Large intestine (tissue), 3 donors: ENCODE results near the gene SMG9. TPM values are rescaled to one million over a fixed set of nuclear protein-coding genes. Genes with fewer than 3 reads are reported as not detected.
A peak's percentile ranks its signal among the peaks of the same experiment; 100 is the strongest.
"Not testable (repeated sequence)": the region's sequence is repeated elsewhere in the genome, so short reads cannot be mapped to it uniquely, and the experiment has no call there.

Experiments used
- DNase-seq, 2 donors: peaks; one replicate each; pipeline versions ENCODE4 v3.0.0 to v3.0.0-alpha.2; 2013
- H3K27ac ChIP-seq: one replicate; pipeline ENCODE4 v1.5.1; 2013; ENCODE audit warnings: low read length
- H3K27me3 ChIP-seq: 2 replicates; pipeline ENCODE4 v1.6.1; 2013; ENCODE audit warnings: low read length; ENCODE audit not compliant: control insufficient read depth, insufficient read depth
- H3K36me3 ChIP-seq: 2 replicates; pipeline ENCODE4 v1.6.1; 2013; ENCODE audit warnings: low read length; ENCODE audit not compliant: control insufficient read depth, insufficient read depth
- H3K4me1 ChIP-seq: one replicate; pipeline ENCODE4 v1.6.1; 2013; ENCODE audit warnings: low read length; ENCODE audit not compliant: control insufficient read depth, insufficient read depth
- H3K4me3 ChIP-seq: one replicate; pipeline ENCODE4 v1.5.1; 2013; ENCODE audit warnings: low read length
- H3K9me3 ChIP-seq: one replicate; pipeline ENCODE4 v1.6.1; 2013; ENCODE audit warnings: mild to moderate bottlenecking, low read depth, low read length, moderate library complexity; ENCODE audit not compliant: control insufficient read depth
- WGBS: methylation state at CpG from one replicate; pipeline ENCODE4 v1.1.5; 2013; ENCODE audit warnings: low lambda C conversion rate; ENCODE audit not compliant: insufficient coverage; 5-methylcytosine and 5-hydroxymethylcytosine counted together
- polyA plus RNA-seq: library from polyadenylated mRNA; unstranded; fragments of 120-200 nt; gene quantifications from one replicate; pipeline ENCODE4 v1.2.1, GENCODE V29; 2013

The SMG9 gene
- polyA plus RNA-seq, 1 donor = 36.2 TPM

GRCh38 chr19:43769256-43769655 lies 14.5 kb upstream of the SMG9 start:
- DNase-seq = no peak
- H3K27me3 ChIP-seq = peaks cover 13% of the 10 kb centered on the region
- no peaks in the 10 kb centered on the region for H3K36me3 ChIP-seq
- H3K4me1 ChIP-seq = peaks cover 14% of the 10 kb centered on the region
- no CpG with 5 or more reads among the region's 14 CpGs for WGBS
- no peaks in the 10 kb centered on the region for H3K9me3 ChIP-seq
- H3K27ac ChIP-seq = no peak overlapping the region
- H3K4me3 ChIP-seq = no peak overlapping the region

DNA sequence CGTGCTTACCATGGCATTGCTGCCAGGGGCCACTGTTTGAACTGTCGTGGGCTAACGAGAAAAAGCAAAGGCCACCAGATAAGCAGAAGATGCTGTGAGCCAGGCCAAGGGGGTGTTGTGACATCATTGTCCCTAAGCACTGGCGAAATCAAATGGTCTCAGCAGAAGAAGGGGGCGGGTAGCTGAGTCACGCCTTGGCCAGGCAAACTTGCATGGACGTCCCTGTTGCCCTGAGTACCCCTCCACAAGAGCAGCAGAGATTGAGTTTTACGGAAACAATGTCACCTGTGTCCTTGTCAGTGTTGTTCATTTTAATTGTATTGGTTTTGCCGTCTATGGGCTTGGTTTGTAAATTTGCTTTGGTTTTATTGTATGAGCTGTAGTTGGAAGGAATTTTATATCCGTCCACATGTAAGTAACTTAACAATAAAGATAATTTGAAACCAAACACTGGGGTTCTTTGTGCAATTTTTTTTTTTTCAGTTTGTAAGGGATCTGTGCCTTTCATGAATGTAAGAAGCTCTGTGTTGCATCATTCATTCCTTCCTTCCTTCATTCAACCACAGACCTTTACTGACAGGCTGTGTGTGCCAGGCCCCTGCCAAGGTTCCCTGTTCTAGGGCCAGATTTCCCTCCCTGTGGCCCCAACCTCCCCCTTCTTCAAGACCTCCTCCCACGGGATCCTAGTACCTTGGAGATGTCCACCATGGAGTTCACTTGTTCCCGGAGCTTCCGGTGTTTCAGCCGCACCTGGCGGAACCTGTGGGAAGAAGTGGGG lies 13.7 kb upstream of the SMG9 start:
- peaks cover 7% of the 10 kb centered on the region for H3K4me1 ChIP-seq
- H3K27ac ChIP-seq = no peak overlapping the region
- 60% methylated on average over 3 of the region's 15 CpGs for WGBS
- DNase-seq = peak in 1 of 2 donors; percentile 32
- H3K9me3 ChIP-seq = no peaks in the 10 kb centered on the region
- H3K27me3 ChIP-seq = peaks cover 7% of the 10 kb centered on the region
- H3K36me3 ChIP-seq = no peaks in the 10 kb centered on the region
- H3K4me3 ChIP-seq = no peak overlapping the region

DNA sequence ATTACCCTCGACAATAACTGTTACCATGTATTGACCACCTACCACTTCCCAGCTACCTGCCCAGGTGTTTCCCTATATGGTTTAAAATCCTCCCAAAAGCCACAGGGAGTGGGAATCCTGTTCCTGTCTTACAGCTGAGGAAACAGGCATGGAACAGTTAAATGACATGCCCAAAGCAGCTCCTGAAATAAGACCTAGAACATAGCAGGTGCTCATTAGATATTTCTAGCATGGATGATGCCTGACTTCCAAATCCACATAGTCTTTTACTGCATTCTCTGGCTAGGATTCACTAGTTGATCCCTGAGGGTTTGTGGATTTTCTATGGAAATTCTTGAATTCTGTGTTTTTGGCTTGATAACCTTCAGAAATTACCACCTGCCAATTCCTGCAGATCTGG lies 13.1 kb upstream of the SMG9 start:
- DNase-seq = no peak
- Histone ChIP-seq H3K9me3 (no peaks in the 10 kb centered on the region), H3K27me3 (peaks cover 2% of the 10 kb centered on the region), H3K36me3 (no peaks in the 10 kb centered on the region), H3K4me1 (peaks cover 7% of the 10 kb centered on the region), H3K4me3 (no peak overlapping the region), H3K27ac (no peak overlapping the region)
- no CpG with 5 or more reads among the region's 1 CpG for WGBS

DNA sequence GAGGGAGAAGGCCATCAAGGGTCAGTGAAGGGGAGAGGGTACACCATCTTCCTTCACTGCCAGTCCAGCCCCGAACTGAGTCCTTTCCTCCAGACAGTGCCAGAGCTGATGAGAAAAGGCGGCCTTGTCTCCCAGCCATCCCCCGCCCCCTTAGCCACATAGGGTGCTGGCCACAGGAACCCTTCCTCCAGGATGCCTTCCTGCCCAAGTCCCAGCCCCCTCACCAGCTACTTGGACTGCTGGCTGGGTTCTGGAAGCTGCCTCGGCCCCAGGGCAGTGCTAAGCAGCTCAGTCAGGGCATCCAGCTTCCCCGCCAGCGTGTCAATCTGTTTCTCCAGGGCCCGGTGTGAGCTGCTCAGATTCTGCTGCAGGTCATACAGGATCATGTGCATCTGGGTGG lies 12.6 kb upstream of the SMG9 start:
- no peak for DNase-seq
- no peak overlapping the region for H3K4me3 ChIP-seq
- no peak overlapping the region for H3K27ac ChIP-seq
- WGBS = no CpG with 5 or more reads among the region's 7 CpGs
- H3K4me1 ChIP-seq = peaks cover 7% of the 10 kb centered on the region
- H3K27me3 ChIP-seq = no peaks in the 10 kb centered on the region
- no peaks in the 10 kb centered on the region for H3K9me3 ChIP-seq
- no peaks in the 10 kb centered on the region for H3K36me3 ChIP-seq

- H3K4me1 ChIP-seq = peaks cover 7% of the 10 kb centered on the region
These were observed 11.9 kb upstream of the SMG9 start for GRCh38 chr19:43766755-43767043.

GRCh38 chr19:43765109-43765876 lies 10.5 kb upstream of the SMG9 start:
- DNase-seq = no peak
- H3K4me1 ChIP-seq = peaks cover 7% of the 10 kb centered on the region
- no peak overlapping the region for H3K27ac ChIP-seq

More at GRCh38 chr19:43766755-43767043, 11.9 kb upstream of the SMG9 start:
- H3K4me3 ChIP-seq = no peak overlapping the region
- no peak overlapping the region for H3K27ac ChIP-seq
- WGBS = no CpG with 5 or more reads among the region's 4 CpGs
- no peak for DNase-seq
- H3K9me3 ChIP-seq = no peaks in the 10 kb centered on the region
- H3K36me3 ChIP-seq = no peaks in the 10 kb centered on the region
- no peaks in the 10 kb centered on the region for H3K27me3 ChIP-seq

DNA sequence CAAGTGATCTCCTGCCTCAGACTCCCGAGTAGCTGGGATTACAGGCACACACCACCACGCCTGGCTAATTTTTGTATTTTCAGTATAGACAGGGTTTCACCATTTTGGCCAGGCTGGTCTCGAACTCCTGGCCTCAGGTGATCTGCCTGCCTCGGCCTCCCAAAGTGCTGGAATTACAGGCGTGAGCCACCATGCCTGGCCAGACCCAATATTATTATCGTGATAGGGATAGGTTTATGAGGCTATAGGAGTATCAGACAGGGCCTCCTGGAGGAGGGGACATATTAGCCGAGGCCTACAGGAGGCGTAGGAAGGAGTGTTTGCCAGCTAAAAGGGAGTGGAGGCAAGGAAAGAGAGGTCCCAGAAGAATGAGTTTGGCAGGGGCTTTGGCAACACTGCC lies 9.9 kb upstream of the SMG9 start:
- not testable (repeated sequence) for H3K4me1 ChIP-seq, H3K27ac ChIP-seq, DNase-seq, H3K4me3 ChIP-seq, H3K9me3 ChIP-seq, H3K36me3 ChIP-seq, H3K27me3 ChIP-seq
- 73% methylated on average over 3 of the region's 8 CpGs for WGBS

More at GRCh38 chr19:43765109-43765876, 10.5 kb upstream of the SMG9 start:
- WGBS = 100% methylated on average over 1 of the region's 16 CpGs
- Histone ChIP-seq H3K9me3 (no peaks in the 10 kb centered on the region), H3K4me3 (no peak overlapping the region), H3K36me3 (no peaks in the 10 kb centered on the region), H3K27me3 (no peaks in the 10 kb centered on the region)

DNA sequence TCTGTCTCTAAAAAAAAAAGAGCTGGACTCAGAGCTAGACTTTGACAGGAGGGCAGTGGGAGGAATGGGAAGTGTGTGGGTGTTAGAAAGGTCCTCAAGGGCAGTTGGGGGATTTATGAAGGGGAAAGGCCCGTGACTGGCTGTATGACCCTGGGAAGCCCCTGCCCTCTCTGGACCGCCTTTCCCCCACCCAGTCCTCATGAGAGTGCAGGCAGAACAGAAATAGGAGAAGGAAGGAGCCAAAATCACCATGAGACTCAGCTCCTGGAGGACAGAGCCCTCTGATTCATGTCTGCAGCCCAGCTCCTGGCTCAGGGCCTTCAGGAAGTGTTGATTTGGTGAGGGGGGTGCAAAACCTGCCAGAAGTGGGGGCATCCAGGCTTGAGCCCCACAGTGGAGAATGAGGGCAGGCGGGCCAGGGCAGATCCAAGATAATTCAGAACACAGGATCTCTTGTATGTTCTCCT lies 8.7 kb upstream of the SMG9 start:
- no peak overlapping the region for H3K27ac ChIP-seq
- no peaks in the 10 kb centered on the region for H3K27me3 ChIP-seq
- no peak for DNase-seq
- no CpG with 5 or more reads among the region's 3 CpGs for WGBS
- no peak overlapping the region for H3K4me3 ChIP-seq
- no peaks in the 10 kb centered on the region for H3K9me3 ChIP-seq
- peaks cover 2% of the 10 kb centered on the region for H3K4me1 ChIP-seq
- H3K36me3 ChIP-seq = no peaks in the 10 kb centered on the region

- H3K27me3 ChIP-seq = no peaks in the 10 kb centered on the region
- no CpG with 5 or more reads among the region's 3 CpGs for WGBS
These were observed 8.1 kb upstream of the SMG9 start for GRCh38 chr19:43762814-43763213.

DNA sequence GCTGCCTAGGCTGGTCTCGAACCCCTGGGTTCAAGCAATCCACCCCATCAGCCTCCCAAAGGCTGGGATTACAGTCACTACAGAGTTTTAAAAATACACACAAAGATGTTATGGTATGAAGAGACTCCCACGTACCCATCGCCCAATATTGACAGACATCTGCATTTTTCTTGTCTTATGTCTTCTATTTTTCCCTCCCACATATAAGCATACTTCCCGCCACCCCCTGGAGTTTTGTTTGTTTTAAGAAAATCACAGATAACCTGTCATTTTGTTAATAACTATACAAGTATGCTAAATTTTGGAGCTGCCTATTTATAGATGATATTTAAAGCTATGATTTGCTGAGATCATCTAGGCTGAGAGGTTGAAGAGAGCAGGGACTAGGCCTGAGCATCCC lies 6.2 kb upstream of the SMG9 start:
- WGBS = 86% methylated on average over 2 of the region's 4 CpGs
- Histone ChIP-seq H3K4me1 (no peaks in the 10 kb centered on the region), H3K27me3 (no peaks in the 10 kb centered on the region), H3K36me3 (no peaks in the 10 kb centered on the region), H3K9me3 (no peaks in the 10 kb centered on the region), H3K4me3 (no peak overlapping the region), H3K27ac (no peak overlapping the region)
- DNase-seq = no peak

More at GRCh38 chr19:43762814-43763213, 8.1 kb upstream of the SMG9 start:
- Histone ChIP-seq H3K27ac (no peak overlapping the region), H3K9me3 (no peaks in the 10 kb centered on the region), H3K4me3 (no peak overlapping the region), H3K4me1 (no peaks in the 10 kb centered on the region), H3K36me3 (no peaks in the 10 kb centered on the region)
- DNase-seq = no peak
